Breast epithelium (tissue), 4 donors: ENCODE measurements around the gene RNASE11. TPM values are rescaled to one million over a fixed set of nuclear protein-coding genes. Genes with fewer than 3 reads are reported as not detected.

Source experiments
- DNase-seq, 2 donors: peaks; one replicate each; pipeline ENCODE4 v3.0.0-alpha.2; 2019; ENCODE audit warnings: low spot score in 2 of 2
- H3K27ac ChIP-seq, 2 donors: fragments of 200-600 bp; sonication (generic) in 1 of 2; one replicate each; pipeline ENCODE4 v1.5.1; 2016 to 2019; ENCODE audit warnings: mild to moderate bottlenecking in 1 of 2
- H3K27me3 ChIP-seq, 2 donors: fragments of 200-600 bp; sonication (generic) in 1 of 2; one replicate each; pipeline versions ENCODE4 v1.5.1 to v1.6.0; 2017 to 2019; ENCODE audit warnings: control low read depth in 1 of 2, mild to moderate bottlenecking in 1 of 2
- H3K36me3 ChIP-seq: fragments of 200-600 bp; one replicate; pipeline ENCODE4 v1.5.1; 2019
- H3K4me1 ChIP-seq, 2 donors: fragments of 200-600 bp; sonication (generic); one replicate each; pipeline ENCODE4 v1.5.1; 2016 to 2019; ENCODE audit warnings: control low read depth in 1 of 2
- H3K4me3 ChIP-seq, 3 donors: fragments of 200-600 bp; sonication (generic); 1 replicate in 2 of 3; 2 replicates in 1 of 3; pipeline ENCODE4 v1.5.1; 2016 to 2019; ENCODE audit warnings: mild to moderate bottlenecking in 3 of 3, moderate library complexity in 2 of 3
- H3K9me3 ChIP-seq, 2 donors: fragments of 200-600 bp; sonication (generic) in 1 of 2; one replicate each; pipeline ENCODE4 v1.5.1; 2016 to 2019; ENCODE audit warnings: control low read depth in 1 of 2
- POLR2A ChIP-seq: fragments of 450-650 bp; IDR thresholded peaks from one replicate; pipeline ENCODE4 v1.6.1; 2016; ENCODE audit warnings: antibody characterized with exemption, mild to moderate bottlenecking, moderate library complexity
- POLR2AphosphoS5 ChIP-seq, 3 donors: sonication (generic); formaldehyde crosslinking; IDR thresholded peaks; one replicate each; pipeline ENCODE4 v1.6.1; 2017; ENCODE audit warnings: antibody characterized with exemption in 3 of 3
- intact Hi-C: fragments of 100-400 bp; cut with DNase I; formaldehyde crosslinking; loops from one replicate; pipeline ENCODE4 v1.15.1; 2023; ENCODE audit warnings: low total_unique reads
- total RNA-seq, 3 donors: library from RNA; depleted of rRNA; stranded (reverse); fragments of >200 nt; gene quantifications; one replicate each; pipeline ENCODE4 v1.1.0, GENCODE V29; 2016
- TF ChIP-seq, protein P1 (sequence below), 3 donors: fragments of 450-650 bp; IDR thresholded peaks; one replicate each; pipeline ENCODE4 v1.5.1; 2016 to 2017; ENCODE audit warnings: antibody characterized with exemption in 3 of 3, mild to moderate bottlenecking in 3 of 3, moderate library complexity in 3 of 3

RNASE11 gene
- total RNA-seq, 3 donors from 2014 or later = not detected

DNA sequence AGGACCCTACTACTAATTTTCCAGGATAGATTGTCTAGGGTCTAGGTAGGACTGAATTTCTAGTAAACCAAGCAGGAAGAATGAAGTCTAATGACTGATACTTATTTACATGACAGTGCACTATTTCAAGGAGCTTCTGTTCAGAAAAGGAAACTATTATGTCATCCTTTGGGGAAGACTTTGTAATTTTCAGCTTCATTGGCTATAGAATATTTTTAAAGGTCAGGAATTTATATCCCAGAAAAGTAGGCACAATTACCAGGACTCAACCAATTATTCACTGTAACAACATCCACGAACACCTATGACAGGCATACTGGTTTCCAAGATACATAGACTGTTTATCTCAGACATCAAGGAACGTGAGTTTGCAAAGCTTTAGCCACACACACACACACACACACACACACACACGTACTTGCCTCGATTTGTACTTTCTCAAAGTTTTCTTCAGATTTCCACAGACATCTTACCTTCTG, 30.5 kb upstream of the RNASE11 start:
- H3K9me3 ChIP-seq = no peaks in the 10 kb centered on the region
- no peak overlapping the region for H3K27ac ChIP-seq
- no peak for DNase-seq
- no peaks in the 10 kb centered on the region for H3K4me1 ChIP-seq
- no peaks in the 10 kb centered on the region for H3K36me3 ChIP-seq
- H3K4me3 ChIP-seq = no peak overlapping the region
- TF ChIP-seq POLR2A = no peak
- no peak for TF ChIP-seq POLR2AphosphoS5 (IDR thresholded peaks at IDR 0.05)
- TF ChIP-seq, protein P1, sequence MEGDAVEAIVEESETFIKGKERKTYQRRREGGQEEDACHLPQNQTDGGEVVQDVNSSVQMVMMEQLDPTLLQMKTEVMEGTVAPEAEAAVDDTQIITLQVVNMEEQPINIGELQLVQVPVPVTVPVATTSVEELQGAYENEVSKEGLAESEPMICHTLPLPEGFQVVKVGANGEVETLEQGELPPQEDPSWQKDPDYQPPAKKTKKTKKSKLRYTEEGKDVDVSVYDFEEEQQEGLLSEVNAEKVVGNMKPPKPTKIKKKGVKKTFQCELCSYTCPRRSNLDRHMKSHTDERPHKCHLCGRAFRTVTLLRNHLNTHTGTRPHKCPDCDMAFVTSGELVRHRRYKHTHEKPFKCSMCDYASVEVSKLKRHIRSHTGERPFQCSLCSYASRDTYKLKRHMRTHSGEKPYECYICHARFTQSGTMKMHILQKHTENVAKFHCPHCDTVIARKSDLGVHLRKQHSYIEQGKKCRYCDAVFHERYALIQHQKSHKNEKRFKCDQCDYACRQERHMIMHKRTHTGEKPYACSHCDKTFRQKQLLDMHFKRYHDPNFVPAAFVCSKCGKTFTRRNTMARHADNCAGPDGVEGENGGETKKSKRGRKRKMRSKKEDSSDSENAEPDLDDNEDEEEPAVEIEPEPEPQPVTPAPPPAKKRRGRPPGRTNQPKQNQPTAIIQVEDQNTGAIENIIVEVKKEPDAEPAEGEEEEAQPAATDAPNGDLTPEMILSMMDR (IDR thresholded peaks at IDR 0.05) = no peak
- intact Hi-C loops = no loop called here
- H3K27me3 ChIP-seq = no peaks in the 10 kb centered on the region

- H3K36me3 ChIP-seq = no peaks in the 10 kb centered on the region
- no peak overlapping the region for H3K4me3 ChIP-seq
- intact Hi-C loops = no loop called here
- no peaks in the 10 kb centered on the region for H3K9me3 ChIP-seq
- no peak overlapping the region for H3K27ac ChIP-seq
- no peaks in the 10 kb centered on the region for H3K27me3 ChIP-seq
- DNase-seq = no peak
- TF ChIP-seq, protein P1 (IDR thresholded peaks at IDR 0.05) = no peak
- TF ChIP-seq POLR2A = no peak
- TF ChIP-seq POLR2AphosphoS5 (IDR thresholded peaks at IDR 0.05) = no peak
- H3K4me1 ChIP-seq = no peaks in the 10 kb centered on the region
Measured at GRCh38 chr14:20617138-20618003, 29.6 kb upstream of the RNASE11 start.

- Histone ChIP-seq H3K27me3 (no peaks in the 10 kb centered on the region), H3K4me3 (no peak overlapping the region), H3K9me3 (no peaks in the 10 kb centered on the region), H3K36me3 (no peaks in the 10 kb centered on the region), H3K27ac (no peak overlapping the region), H3K4me1 (no peaks in the 10 kb centered on the region)
- TF ChIP-seq POLR2AphosphoS5 (IDR thresholded peaks at IDR 0.05) = no peak
- TF ChIP-seq, protein P1 (IDR thresholded peaks at IDR 0.05) = no peak
- TF ChIP-seq POLR2A = no peak
- intact Hi-C loops = no loop called here
- no peak for DNase-seq
Measured at GRCh38 chr14:20615996-20616395, 28.2 kb upstream of the RNASE11 start.

- Histone ChIP-seq H3K27me3 (no peaks in the 10 kb centered on the region), H3K36me3 (no peaks in the 10 kb centered on the region), H3K9me3 (no peaks in the 10 kb centered on the region), H3K4me3 (peak overlapping the region; percentile 42 to 69 (median 62)), H3K27ac (peak overlapping the region; percentile 74 to 83), H3K4me1 (no peaks in the 10 kb centered on the region)
- no peak for DNase-seq
- intact Hi-C loops = loop anchor here (5.0 kb wide), 1 partner anchor 68 kb away; the partner anchor contains the start of gene RNASE4
- TF ChIP-seq POLR2AphosphoS5 (IDR thresholded peaks at IDR 0.05) = no peak
Measured at GRCh38 chr14:20614038-20614840, 26.4 kb upstream of the RNASE11 start.

GRCh38 chr14:20613094-20614037, 25.6 kb upstream of the RNASE11 start:
- intact Hi-C loops = loop anchor here (5.0 kb wide), 1 partner anchor 69 kb away; the partner anchor contains the start of gene RNASE4
- TF ChIP-seq POLR2AphosphoS5 (IDR thresholded peaks at IDR 0.05) (peak; percentile 70 to 85 (median 79)), POLR2A (no peak)
- TF ChIP-seq, protein P1 (IDR thresholded peaks at IDR 0.05) = peak; percentile 88 to 97 (median 96)
- H3K9me3 ChIP-seq = no peaks in the 10 kb centered on the region
- H3K27ac ChIP-seq = peak overlapping the region; percentile 74 to 83
- peak; percentile 71 to 84 for DNase-seq
- H3K36me3 ChIP-seq = no peaks in the 10 kb centered on the region
- H3K4me1 ChIP-seq = no peaks in the 10 kb centered on the region
- no peaks in the 10 kb centered on the region for H3K27me3 ChIP-seq
- peak overlapping the region; percentile 42 to 69 (median 62) for H3K4me3 ChIP-seq
